Hepatocyte (in vitro differentiated cells): Measurements from ENCODE around the gene BPIFB2. TPM values are rescaled to one million over a fixed set of nuclear protein-coding genes. Genes with fewer than 3 reads are reported as not detected.

Experiments
- DNase-seq: peaks from one replicate; pipeline ENCODE4 v3.0.0-alpha.2; 2016; ENCODE audit warnings: low spot score
- H2AFZ ChIP-seq: fragments of 200-600 bp; sonication (generic); 2 replicates; pipeline ENCODE4 v1.6.0; 2016; ENCODE audit warnings: antibody characterized with exemption, mild to moderate bottlenecking
- H3K27ac ChIP-seq: fragments of 200-600 bp; sonication (generic); 2 replicates; pipeline ENCODE4 v1.5.1; 2016; ENCODE audit warnings: mild to moderate bottlenecking
- H3K27me3 ChIP-seq: fragments of 200-600 bp; sonication (generic); 2 replicates; pipeline ENCODE4 v1.6.1; 2016
- H3K36me3 ChIP-seq: fragments of 200-600 bp; sonication (generic); replicated peaks from 2 replicates; pipeline ENCODE4 v1.5.1; 2016; ENCODE audit warnings: low read depth; ENCODE audit not compliant: insufficient read depth
- H3K4me1 ChIP-seq: fragments of 200-600 bp; sonication (generic); 2 replicates; pipeline ENCODE4 v1.5.1; 2016; ENCODE audit warnings: mild to moderate bottlenecking, moderate library complexity; ENCODE audit not compliant: insufficient read depth
- H3K4me2 ChIP-seq: fragments of 200-600 bp; sonication (generic); 2 replicates; pipeline ENCODE4 v1.6.0; 2016
- H3K4me3 ChIP-seq: fragments of 200-600 bp; sonication (generic); 2 replicates; pipeline ENCODE4 v1.5.1; 2016; ENCODE audit warnings: mild to moderate bottlenecking
- H3K79me2 ChIP-seq: fragments of 200-600 bp; sonication (generic); 2 replicates; pipeline ENCODE4 v1.6.0; 2017; ENCODE audit warnings: mild to moderate bottlenecking
- H3K9me2 ChIP-seq: fragments of 200-600 bp; sonication (generic); replicated peaks from 2 replicates; pipeline ENCODE4 v1.6.0; 2017; ENCODE audit warnings: mild to moderate bottlenecking; ENCODE audit not compliant: insufficient read depth
- H3K9me3 ChIP-seq: fragments of 200-600 bp; sonication (generic); 2 replicates; pipeline ENCODE4 v1.5.1; 2016; ENCODE audit warnings: low read depth, mild to moderate bottlenecking
- H4K20me1 ChIP-seq: fragments of 200-600 bp; sonication (generic); 2 replicates; pipeline ENCODE4 v1.6.0; 2016; ENCODE audit warnings: mild to moderate bottlenecking; ENCODE audit not compliant: insufficient read depth, poor library complexity, severe bottlenecking
- CTCF ChIP-seq: fragments of 200-600 bp; sonication (generic); IDR thresholded peaks from 2 replicates; pipeline ENCODE4 v1.5.1; 2016; ENCODE audit warnings: antibody characterized with exemption, mild to moderate bottlenecking; ENCODE audit not compliant: poor library complexity
- EZH2 ChIP-seq: fragments of 200-600 bp; sonication (generic); IDR thresholded peaks from 2 replicates; pipeline ENCODE4 v1.6.1; 2016; ENCODE audit warnings: antibody characterized with exemption, mild to moderate bottlenecking, borderline replicate concordance
- EZH2phosphoT487 ChIP-seq: fragments of 200-600 bp; sonication (generic); IDR thresholded peaks from one replicate; pipeline ENCODE4 v1.6.1; 2018; ENCODE audit warnings: antibody characterized with exemption, mild to moderate bottlenecking, low read depth, moderate library complexity; ENCODE audit not compliant: unreplicated experiment, severe bottlenecking
- WGBS: methylation state at CpG from one replicate; pipeline ENCODE4 v1.1.6; 2016; ENCODE audit warnings: low lambda C conversion rate; ENCODE audit errors: missing lambda C conversion rate; 5-methylcytosine and 5-hydroxymethylcytosine counted together
- polyA plus RNA-seq: library from polyadenylated mRNA; unstranded; fragments of >200 nt; fragmentation: Nextera tagmentation; extraction: Ambion mirVana; gene quantifications from 2 replicates; pipeline ENCODE4 v1.2.1, GENCODE V29; 2016
- total RNA-seq: library from RNA; depleted of rRNA; stranded (reverse); fragments of >200 nt; gene quantifications from 2 replicates; pipeline ENCODE4 v1.2.3, GENCODE V29; 2014

The BPIFB2 gene
- total and polyA plus RNA-seq, 2 experiments from 2014 or later = 0.30 to 0.70 TPM

GRCh38 chr20:32975698-32976674 lies 31.5 kb upstream of the BPIFB2 start:
- H3K36me3 ChIP-seq = no peaks in the 10 kb centered on the region
- peaks cover 7% of the 10 kb centered on the region for H3K4me1 ChIP-seq
- H2AFZ ChIP-seq = no peak overlapping the region
- no peaks in the 10 kb centered on the region for H4K20me1 ChIP-seq
- no peaks in the 10 kb centered on the region for H3K9me3 ChIP-seq
- H3K9me2 ChIP-seq = no peaks in the 10 kb centered on the region
- no peaks in the 10 kb centered on the region for H3K27me3 ChIP-seq
- H3K79me2 ChIP-seq = no peaks in the 10 kb centered on the region
- H3K27ac ChIP-seq = no peak overlapping the region
- TF ChIP-seq CTCF (no peak), EZH2phosphoT487 (no peak), EZH2 (no peak)
- 80% methylated on average over 15 of the region's 15 CpGs for WGBS
- no peak for DNase-seq
- no peak overlapping the region for H3K4me2 ChIP-seq
- H3K4me3 ChIP-seq = no peak overlapping the region

GRCh38 chr20:32976746-32977145 lies 30.8 kb upstream of the BPIFB2 start:
- H3K79me2 ChIP-seq = no peaks in the 10 kb centered on the region
- H3K36me3 ChIP-seq = no peaks in the 10 kb centered on the region
- H3K9me3 ChIP-seq = no peaks in the 10 kb centered on the region
- no peak overlapping the region for H3K4me2 ChIP-seq
- WGBS = 71% methylated on average over 6 of the region's 6 CpGs
- no peak overlapping the region for H3K27ac ChIP-seq
- peaks cover 6% of the 10 kb centered on the region for H3K4me1 ChIP-seq
- no peak for TF ChIP-seq EZH2
- no peak for TF ChIP-seq CTCF
- TF ChIP-seq EZH2phosphoT487 = no peak
- no peaks in the 10 kb centered on the region for H3K9me2 ChIP-seq
- no peak for DNase-seq
- no peak overlapping the region for H2AFZ ChIP-seq
- no peak overlapping the region for H3K4me3 ChIP-seq
- no peaks in the 10 kb centered on the region for H4K20me1 ChIP-seq
- no peaks in the 10 kb centered on the region for H3K27me3 ChIP-seq

- Histone ChIP-seq H3K36me3 (no peaks in the 10 kb centered on the region), H2AFZ (no peak overlapping the region), H3K27ac (no peak overlapping the region), H4K20me1 (no peaks in the 10 kb centered on the region), H3K9me3 (no peaks in the 10 kb centered on the region), H3K9me2 (no peaks in the 10 kb centered on the region), H3K4me1 (peaks cover under 1% of the 10 kb centered on the region), H3K4me3 (no peak overlapping the region), H3K4me2 (no peak overlapping the region), H3K27me3 (no peaks in the 10 kb centered on the region), H3K79me2 (no peaks in the 10 kb centered on the region)
- DNase-seq = no peak
- 86% methylated on average over 13 of the region's 13 CpGs for WGBS
- TF ChIP-seq CTCF = no peak
- TF ChIP-seq EZH2phosphoT487 = no peak
- TF ChIP-seq EZH2 = no peak
These were observed 30.1 kb upstream of the BPIFB2 start for GRCh38 chr20:32977281-32978008.
